Activated CD4-positive, CD25-positive, alpha-beta regulatory T cell treated with anti-CD3 and anti-CD28 coated beads, Interleukin-2, amount 50 U/mL, for 24 hours (primary cell): ENCODE data around the gene CPT1A.

Source experiments
- ATAC-seq, 2 donors: fragments of 150-1000 bp; cut with Tn5 transposase; one replicate each; pipeline ENCODE4 v1.10.0; 2021; ENCODE audit warnings: mild to moderate bottlenecking in 1 of 2, moderate library complexity in 1 of 2

Gene CPT1A

GRCh38 chr11:68784653-68785052 is 57.1 kb downstream of the CPT1A start:
- ATAC-seq, result no peak

DNA sequence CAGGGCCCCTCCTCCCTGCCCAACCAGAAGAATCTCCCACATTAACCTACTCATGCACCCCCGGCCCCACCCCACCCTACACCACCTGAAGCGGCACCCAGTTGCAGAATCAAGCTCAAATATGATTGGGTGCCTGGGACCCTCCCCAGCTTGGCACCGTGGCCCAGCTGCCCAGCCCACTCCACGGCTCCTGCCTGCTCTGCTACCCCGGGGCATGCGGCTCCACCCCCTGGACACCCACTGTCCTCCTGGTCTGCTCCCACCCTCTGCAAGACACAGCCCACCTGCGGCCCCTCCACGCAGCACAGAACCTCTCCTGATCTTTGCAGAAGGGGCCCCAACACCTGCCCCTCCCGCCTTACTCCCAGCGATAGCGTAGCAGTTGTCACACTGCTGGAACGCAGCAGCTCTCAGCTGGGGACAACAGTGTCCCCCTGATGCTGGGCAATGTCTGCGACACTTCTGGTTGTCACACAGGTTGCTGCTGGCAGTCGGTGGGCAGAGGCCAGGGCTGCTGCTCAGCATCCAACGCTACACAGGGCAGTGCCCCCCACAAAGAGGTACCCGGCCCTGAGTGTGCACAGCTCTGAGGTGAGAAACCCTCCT is 58.4 kb downstream of the CPT1A start:
- no peak for ATAC-seq

GRCh38 chr11:68782711-68783110 is 59.0 kb downstream of the CPT1A start:
- ATAC-seq, result no peak

DNA sequence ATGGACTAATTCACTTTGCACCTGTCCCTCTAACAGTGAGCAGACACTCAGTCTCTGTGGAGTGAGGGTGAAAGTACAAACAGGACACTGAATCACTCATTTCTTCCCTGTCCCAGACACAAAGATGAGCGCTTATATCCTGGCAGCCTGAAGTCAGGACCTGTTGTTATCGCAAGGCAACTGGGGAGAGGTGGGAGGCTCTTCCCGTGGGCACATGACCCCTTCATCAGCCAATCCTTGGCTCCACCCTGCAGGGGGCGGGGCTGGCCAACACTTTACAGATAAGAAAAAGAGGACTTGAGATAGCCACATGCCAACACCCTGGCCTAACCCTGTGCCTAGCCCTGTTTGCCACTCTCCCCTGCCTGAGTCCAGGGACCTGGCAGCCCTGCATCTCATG is 60.9 kb downstream of the CPT1A start:
- ATAC-seq, result no peak

DNA sequence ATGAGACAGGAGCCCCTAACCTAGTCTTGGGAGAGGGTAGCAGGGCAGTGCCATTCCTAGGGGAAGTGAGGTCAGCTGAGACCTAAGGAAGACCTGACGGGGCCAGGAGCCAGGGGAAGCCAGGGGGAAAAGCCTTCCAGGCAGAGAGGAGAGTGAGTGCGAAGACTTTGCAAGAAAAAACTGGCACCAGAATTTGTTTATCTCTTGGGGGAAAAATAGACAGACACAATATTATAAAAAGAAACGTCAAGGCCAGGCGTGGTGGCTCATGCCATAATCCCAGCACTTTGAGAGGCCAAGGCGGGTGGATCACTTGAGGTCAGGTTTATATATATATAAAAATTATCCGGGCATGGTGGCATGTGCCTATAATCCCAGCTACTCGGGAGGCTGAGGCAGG is 63.5 kb downstream of the CPT1A start:
- ATAC-seq, result no peak

GRCh38 chr11:68776442-68777235 is 65.1 kb downstream of the CPT1A start:
- no peak for ATAC-seq

GRCh38 chr11:68775951-68776388 is 65.7 kb downstream of the CPT1A start:
- ATAC-seq, result no peak

- ATAC-seq, result no peak
Observed at GRCh38 chr11:68774194-68774585, 67.5 kb downstream of the CPT1A start.

DNA sequence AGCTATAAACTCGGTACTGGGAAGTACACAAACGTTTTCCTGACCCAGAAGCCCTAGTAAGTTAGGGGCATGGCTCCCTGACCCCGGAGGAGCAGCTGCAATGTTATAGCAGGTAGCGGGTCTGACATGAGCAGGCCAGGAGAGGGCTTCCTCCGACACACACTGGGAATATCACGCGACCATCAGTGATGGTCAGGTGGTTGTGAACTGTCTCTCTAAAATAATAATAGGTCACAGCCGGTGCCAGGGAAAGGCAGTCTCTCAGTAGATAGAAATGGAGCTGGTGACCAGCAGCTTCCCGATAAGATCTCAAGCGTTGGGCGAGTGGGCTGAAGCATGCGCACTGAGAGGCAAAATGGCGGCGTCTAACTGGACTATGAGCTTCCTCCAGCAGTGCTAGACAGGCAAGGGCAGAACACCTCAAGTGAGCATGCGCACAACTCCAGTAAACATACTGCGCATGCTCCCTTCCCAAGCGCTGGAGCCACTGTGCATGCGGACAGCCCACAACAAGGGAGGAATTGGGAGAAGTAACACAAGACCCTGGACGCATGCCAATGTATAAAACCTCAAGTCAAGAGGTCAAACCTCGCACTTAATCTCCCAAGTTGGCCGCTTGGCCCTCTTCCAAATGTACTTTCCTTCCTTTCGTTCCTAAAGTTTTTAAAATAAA is 68.1 kb downstream of the CPT1A start:
- no peak for ATAC-seq

DNA sequence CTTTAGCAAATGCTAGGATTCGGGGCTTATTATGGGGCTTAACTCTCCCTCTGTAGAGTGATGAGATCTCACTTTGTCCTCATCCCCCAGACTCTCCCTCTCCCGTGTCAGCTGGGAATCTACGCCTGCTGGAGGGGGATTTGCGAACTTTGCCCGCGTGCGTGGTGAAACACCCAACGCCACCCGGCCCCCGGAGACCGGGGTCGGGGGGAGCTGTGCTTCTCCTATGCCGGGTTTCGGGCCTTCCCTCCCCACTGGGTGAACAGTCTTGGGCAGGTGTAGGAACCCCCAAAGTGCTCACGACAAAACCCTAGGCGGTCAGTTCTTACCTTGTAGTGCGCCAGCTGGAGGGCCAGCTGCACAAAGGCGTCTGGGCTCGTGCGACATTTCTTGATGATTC is 68.8 kb downstream of the CPT1A start:
- ATAC-seq, result no peak

DNA sequence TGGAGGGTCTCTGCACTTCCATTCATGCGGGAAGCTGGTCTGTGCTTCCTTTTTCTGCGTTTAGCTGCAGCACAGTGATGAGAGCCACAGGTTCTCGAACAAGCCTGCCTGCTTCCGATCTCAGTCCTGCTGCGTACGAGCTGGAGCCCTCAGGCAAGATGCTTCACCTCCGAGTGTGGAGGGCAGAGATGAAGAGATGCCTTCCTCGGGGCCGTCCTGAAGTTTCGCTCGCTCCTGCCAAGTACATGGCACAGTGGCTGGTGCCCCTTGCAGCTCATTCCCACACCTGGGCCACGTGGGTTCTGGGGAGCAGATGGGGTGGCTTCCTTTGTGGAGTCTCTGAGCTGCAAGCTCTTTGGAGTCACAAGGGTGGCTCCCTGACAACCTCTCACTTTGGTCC is 70.9 kb downstream of the CPT1A start:
- ATAC-seq, result no peak

DNA sequence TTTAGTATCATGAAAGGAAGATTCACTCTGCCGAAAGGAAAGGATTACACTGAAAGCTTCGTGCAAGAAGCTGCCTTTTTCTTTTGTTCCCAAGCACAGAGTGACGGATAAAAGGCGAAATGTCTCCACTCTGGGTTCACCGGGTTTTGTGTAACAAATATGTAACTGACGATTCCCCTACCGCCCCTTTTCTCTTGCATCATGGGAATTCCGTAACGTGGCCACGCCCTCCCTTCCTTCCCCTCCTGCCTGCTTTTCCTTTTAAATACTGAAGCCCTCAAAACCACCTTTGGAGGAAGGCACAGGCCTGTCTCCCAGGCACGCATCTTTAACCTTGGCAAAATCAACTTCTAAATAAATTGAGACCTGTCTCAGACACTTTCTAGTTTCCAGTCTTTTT is 74.0 kb downstream of the CPT1A start:
- ATAC-seq, result no peak

- no peak for ATAC-seq
Observed at GRCh38 chr11:68766786-68767185, 74.9 kb downstream of the CPT1A start.

DNA sequence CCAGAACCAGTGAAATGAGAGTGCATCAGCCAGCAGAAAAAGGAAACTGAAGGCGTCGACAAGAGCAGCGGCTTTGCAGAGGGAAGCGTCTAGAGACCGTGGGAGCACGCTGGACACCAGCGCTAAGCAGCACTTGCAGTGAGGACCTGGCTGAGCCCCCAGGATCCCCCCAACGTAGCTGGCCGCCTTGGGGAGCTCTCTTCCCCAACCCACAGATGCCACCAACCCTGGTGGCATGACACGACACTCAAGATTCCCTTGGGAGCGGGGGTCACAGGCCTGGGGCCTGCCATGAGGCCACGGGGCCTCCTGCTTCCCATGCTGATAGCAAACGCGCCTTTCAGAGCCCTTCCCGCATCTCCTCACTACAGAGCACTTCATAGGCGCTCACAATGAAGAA is 77.0 kb downstream of the CPT1A start:
- no peak for ATAC-seq

DNA sequence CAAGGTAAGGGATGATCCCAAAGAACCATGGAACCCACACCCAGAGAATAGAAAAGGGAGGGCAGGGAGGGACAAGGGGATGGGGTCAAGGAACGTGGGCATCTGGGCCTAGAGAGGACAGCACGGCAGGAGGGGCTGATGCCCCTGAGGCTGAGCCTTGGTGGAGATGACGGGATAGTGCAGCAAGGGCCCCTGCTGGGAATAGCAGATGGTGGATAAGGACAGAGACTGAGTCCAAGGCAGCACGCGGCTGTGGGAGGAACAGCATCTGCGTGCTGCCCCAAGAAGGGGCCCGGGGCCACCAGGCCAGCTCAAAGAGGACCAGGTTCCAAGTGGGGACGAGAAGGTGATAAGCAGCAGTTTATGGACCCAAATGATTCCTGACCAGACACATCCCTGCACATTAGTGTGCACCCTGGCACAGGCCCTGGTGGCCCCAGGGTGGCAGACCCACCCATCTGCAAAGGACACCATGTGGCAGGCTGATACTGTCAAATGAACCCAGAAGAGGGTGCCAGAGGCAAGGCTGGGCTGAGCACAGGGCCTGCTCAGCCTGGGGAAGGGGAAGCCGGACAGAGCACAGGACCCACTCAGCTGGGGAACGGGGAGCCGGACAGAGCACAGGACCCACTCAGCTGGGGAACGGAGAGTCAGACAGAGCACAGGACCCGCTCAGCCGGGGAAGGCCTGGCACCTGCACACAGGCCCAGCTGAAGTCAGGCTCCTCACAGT is 77.6 kb downstream of the CPT1A start:
- no peak for ATAC-seq

DNA sequence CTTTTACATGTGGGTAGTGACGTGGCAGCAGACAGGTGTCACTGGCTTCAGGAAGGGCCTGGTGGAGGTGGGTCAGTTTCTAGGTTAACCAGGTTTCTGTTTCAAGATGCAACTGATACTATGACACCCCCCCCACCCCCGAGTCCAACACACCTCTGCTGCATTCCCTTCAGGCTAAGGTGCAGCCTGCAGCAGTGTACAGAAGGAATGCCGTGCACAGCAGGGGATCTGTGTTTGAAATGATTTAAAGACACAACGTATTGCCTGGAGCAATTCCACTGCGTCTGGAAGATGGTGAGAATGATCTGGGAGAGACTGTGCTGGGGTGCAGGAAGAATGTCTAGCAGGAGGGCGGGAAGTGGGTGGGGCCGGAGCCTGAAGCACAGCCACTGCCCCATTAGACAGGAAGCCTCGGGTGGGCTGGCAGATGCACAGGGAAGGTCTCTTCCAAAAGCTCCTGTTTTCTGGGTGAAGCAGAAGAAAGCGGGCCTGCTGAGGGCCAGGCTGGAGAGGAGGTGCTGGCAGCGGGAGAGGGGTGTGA is 78.5 kb downstream of the CPT1A start:
- ATAC-seq, result no peak

GRCh38 chr11:68762481-68762880 is 79.2 kb downstream of the CPT1A start:
- no peak for ATAC-seq

GRCh38 chr11:68761801-68762200 is 79.9 kb downstream of the CPT1A start:
- ATAC-seq, result no peak

- no peak for ATAC-seq
Observed at GRCh38 chr11:68759991-68760390, 81.7 kb downstream of the CPT1A start.

DNA sequence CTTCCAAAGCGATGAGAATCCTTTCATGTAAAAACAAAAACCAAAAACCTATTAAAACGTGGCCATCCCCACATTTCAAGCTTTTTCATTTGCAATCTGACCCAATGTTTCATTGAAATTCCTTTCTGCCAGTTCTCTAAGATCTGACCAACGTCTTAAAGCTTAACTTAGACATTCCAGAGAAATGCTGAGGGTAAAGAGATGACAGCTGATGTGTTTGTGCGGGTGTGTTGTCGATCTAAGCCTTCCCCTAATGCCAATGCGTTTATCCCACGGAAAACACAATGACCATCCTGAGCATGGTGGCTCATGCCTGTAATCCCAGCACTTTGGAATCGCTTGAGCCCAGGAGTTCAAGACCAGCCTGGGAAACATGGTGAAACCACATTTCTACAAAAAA is 84.0 kb downstream of the CPT1A start:
- ATAC-seq, result no peak

- ATAC-seq, result no peak
Observed at GRCh38 chr11:68756171-68756766, 85.4 kb downstream of the CPT1A start.

DNA sequence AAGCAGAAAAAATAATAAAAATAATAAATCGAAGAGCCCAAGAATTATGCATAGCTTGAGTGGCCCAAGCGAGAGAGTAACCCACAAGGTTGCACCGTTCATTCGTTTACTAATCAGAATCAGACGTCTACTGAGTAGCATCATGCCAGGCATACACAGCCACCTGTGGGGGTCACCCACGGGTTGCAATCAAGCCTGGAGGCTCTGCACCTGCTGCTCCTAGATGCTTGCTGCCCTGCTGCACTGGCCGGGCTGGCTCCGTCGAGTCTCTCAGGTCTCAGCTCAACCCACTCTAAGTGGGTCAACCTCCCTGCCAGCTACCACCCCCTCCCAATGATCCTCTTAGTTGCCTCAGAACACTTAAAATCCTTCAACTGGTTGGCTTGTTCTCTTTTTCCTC is 88.4 kb downstream of the CPT1A start:
- no peak for ATAC-seq
